Mucosa of stomach (tissue), 1 donor: ENCODE results near the gene IFIH1.

ENCODE experiments used
- H3K27me3 ChIP-seq: one replicate; pipeline ENCODE4 v1.7.0; 2013; ENCODE audit warnings: mild to moderate bottlenecking, low read length; ENCODE audit not compliant: control insufficient read depth, insufficient read depth
- H3K36me3 ChIP-seq: one replicate; pipeline ENCODE4 v1.7.0; 2013; ENCODE audit warnings: low read length; ENCODE audit not compliant: control insufficient read depth, insufficient read depth
- H3K4me1 ChIP-seq: one replicate; pipeline ENCODE4 v1.7.0; 2013; ENCODE audit warnings: mild to moderate bottlenecking, low read length; ENCODE audit not compliant: control insufficient read depth, insufficient read depth
- H3K4me3 ChIP-seq: one replicate; pipeline ENCODE4 v1.7.0; 2013; ENCODE audit warnings: low read length
- H3K9ac ChIP-seq: one replicate; pipeline ENCODE4 v1.7.0; 2013; ENCODE audit warnings: mild to moderate bottlenecking, low read length, moderate library complexity
- H3K9me3 ChIP-seq: one replicate; pipeline ENCODE4 v1.7.0; 2013; ENCODE audit warnings: mild to moderate bottlenecking, low read length, moderate library complexity; ENCODE audit not compliant: control insufficient read depth
- donor health status: Pancreatic carcinoma.

IFIH1 gene

DNA sequence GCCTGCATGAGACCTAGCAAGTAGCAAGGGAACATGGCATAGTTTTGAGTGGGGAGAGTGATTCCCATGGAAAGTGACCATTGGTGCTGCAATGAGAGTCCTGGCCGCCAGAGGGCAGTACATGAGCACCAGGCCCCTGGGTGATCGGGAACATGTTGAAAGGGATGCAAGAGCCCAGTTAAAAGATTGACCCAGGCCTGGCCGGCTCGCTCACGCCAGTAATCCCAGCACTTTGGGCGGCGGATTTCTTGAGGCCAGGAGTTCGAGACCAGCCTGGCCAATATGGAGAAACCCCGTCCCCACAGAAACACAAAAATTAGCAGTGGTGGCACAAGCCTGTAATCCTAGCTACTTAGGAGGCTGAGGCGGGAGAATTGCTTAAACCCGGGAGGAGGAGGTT is 97.4 kb downstream of the IFIH1 start:
- no peak overlapping the region for H3K4me3 ChIP-seq
- no peaks in the 10 kb centered on the region for H3K4me1 ChIP-seq
- H3K9ac ChIP-seq = no peak overlapping the region

DNA sequence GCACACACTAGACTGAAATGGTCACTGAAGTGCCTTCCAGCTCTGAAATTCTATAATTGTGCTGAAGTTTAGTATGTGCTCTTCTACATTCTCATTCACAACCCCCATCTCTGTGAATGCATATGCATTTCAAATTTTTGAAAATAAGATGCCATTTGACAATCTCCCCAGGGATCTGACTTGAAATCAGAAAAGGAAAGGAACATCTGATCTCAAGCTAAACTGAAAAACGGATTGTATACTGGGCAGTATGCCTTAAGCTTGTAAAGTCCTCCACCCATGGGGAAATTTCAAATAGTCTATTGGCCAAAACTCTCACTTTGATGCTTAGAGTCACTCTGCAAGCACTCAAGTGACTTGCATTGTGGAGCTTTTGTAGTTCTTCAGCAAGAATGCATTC is 98.1 kb downstream of the IFIH1 start:
- no peak overlapping the region for H3K4me3 ChIP-seq
- H3K36me3 ChIP-seq = no peaks in the 10 kb centered on the region

More for the DNA sequence above, 97.4 kb downstream of the IFIH1 start:
- no peaks in the 10 kb centered on the region for H3K27me3 ChIP-seq
- no peaks in the 10 kb centered on the region for H3K9me3 ChIP-seq
- no peaks in the 10 kb centered on the region for H3K36me3 ChIP-seq

DNA sequence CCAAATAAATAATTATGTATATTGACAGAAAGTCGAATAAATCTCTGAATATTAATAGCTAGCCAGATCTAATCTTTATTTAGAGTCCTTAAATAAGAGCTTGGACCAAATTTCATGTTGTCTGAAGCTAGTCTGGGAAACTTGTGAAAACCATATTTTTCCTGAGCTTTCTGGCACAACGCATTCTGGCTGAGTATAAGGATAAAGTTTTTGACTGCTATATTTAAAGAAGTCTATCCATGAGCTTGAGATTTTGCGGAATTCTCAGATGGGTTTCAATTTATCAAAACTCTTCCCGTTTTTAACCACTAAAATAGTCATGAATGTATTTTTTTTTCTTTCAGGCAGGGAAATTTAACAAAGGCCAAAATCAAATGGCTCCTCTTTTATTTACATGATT is 99.1 kb downstream of the IFIH1 start:
- H3K9me3 ChIP-seq = no peaks in the 10 kb centered on the region
- no peaks in the 10 kb centered on the region for H3K4me1 ChIP-seq
- no peaks in the 10 kb centered on the region for H3K27me3 ChIP-seq
- H3K9ac ChIP-seq = no peak overlapping the region
- no peaks in the 10 kb centered on the region for H3K36me3 ChIP-seq
- no peak overlapping the region for H3K4me3 ChIP-seq

More for the DNA sequence above, 98.1 kb downstream of the IFIH1 start:
- Histone ChIP-seq H3K9me3 (no peaks in the 10 kb centered on the region), H3K4me1 (no peaks in the 10 kb centered on the region), H3K9ac (no peak overlapping the region), H3K27me3 (no peaks in the 10 kb centered on the region)

DNA sequence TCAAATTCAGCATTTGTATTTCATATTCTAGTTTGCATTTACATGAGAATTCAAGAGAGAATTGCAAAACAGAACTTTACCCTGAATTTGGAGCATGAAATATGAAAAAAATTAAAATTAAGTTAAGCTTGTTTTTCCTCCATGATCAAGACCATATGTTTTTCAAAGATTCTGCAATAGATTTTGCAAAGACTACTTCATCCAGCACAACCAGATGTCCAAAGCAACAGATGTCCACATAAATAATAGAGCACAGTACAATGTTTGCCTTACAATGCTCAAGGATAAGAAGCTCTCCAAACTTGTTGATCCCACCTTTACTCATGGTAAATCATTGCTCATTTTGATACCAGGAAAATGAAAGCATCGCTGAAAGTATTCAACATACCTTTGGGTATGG is 100.9 kb downstream of the IFIH1 start:
- Histone ChIP-seq H3K4me3 (no peak overlapping the region), H3K9me3 (no peaks in the 10 kb centered on the region), H3K4me1 (no peaks in the 10 kb centered on the region), H3K27me3 (no peaks in the 10 kb centered on the region), H3K9ac (no peak overlapping the region), H3K36me3 (no peaks in the 10 kb centered on the region)
